AG09309 (cell line): ENCODE measurements around the gene TLE1.

Experiments used
- DNase-seq: peaks from one replicate; pipeline ENCODE4 v3.0.0-alpha.2; 2010; ENCODE audit warnings: low read depth
- H3K4me3 ChIP-seq: 2 replicates; pipeline ENCODE4 v1.5.1; 2011; ENCODE audit warnings: mild to moderate bottlenecking, low read depth, low read length, moderate library complexity; ENCODE audit not compliant: control insufficient read depth
- CTCF ChIP-seq: IDR thresholded peaks from 2 replicates; pipeline ENCODE4 v1.5.1; 2011; ENCODE audit warnings: mild to moderate bottlenecking, low read depth, low read length, inconsistent platforms; ENCODE audit not compliant: insufficient read depth, control insufficient read depth; ENCODE audit errors: missing control alignments

TLE1 gene

GRCh38 chr9:81601639-81602623, 87.4 kb downstream of the TLE1 start:
- DNase-seq: no peak
- TF ChIP-seq CTCF: no peak
- no peak overlapping the region for H3K4me3 ChIP-seq

GRCh38 chr9:81600631-81601030, 88.7 kb downstream of the TLE1 start:
- no peak overlapping the region for H3K4me3 ChIP-seq
- no peak for TF ChIP-seq CTCF
- DNase-seq: no peak

- TF ChIP-seq CTCF: no peak
- no peak for DNase-seq
- no peak overlapping the region for H3K4me3 ChIP-seq
Observed at GRCh38 chr9:81599837-81600236, 89.5 kb downstream of the TLE1 start.

GRCh38 chr9:81598811-81599210, 90.5 kb downstream of the TLE1 start:
- no peak for DNase-seq
- H3K4me3 ChIP-seq: no peak overlapping the region
- TF ChIP-seq CTCF: no peak

- H3K4me3 ChIP-seq: no peak overlapping the region
- DNase-seq: no peak
- TF ChIP-seq CTCF: no peak
Observed at GRCh38 chr9:81598123-81598497, 91.2 kb downstream of the TLE1 start.

GRCh38 chr9:81597419-81598122, 91.8 kb downstream of the TLE1 start:
- no peak for TF ChIP-seq CTCF
- no peak overlapping the region for H3K4me3 ChIP-seq
- DNase-seq: no peak
